ENCODE results near the gene IL17F. TPM values are rescaled to one million over a fixed set of nuclear protein-coding genes. Genes with fewer than 3 reads are reported as not detected.

The IL17F gene
- total RNA-seq, 2 experiments from 2014 or later = not detected

DNA sequence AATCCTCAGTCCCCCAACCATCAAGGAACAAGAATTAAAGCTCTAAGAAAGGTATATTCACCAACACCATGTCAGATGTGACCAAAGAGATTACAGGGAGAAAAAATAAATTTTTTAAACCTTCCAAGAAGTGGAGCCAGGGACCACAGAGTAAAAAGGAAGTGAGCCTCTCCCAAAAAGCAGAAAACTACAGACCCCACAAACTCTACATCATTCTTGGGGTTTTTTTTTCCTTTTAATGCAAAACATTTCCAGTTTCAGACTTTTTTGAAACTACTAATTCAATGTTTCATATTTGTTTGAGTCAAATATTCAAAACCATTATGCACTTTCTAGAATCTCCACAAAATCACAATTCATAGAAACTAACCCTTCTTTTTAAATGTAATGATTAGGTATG, 6.8 kb upstream of the IL17F start:
- Histone ChIP-seq H3K4me1 (ENCODE audit: insufficient read depth, low read length, poor library complexity, severe bottlenecking) (no peaks in the 10 kb centered on the region), H4K20me1 (ENCODE audit: insufficient read depth, low read length) (no peaks in the 10 kb centered on the region), H3K79me2 (ENCODE audit: insufficient read depth, low read depth, low read length) (no peaks in the 10 kb centered on the region), H3K27ac (ENCODE audit: low read depth, low read length, poor library complexity, severe bottlenecking) (no peak overlapping the region), H3K9me2 (ENCODE audit: insufficient read depth, low read length) (no peaks in the 10 kb centered on the region), H3K4me2 (ENCODE audit: low read length) (no peak overlapping the region), H2AFZ (ENCODE audit: low read length) (no peak overlapping the region), H3K4me3 (ENCODE audit: low read depth, low read length, poor library complexity, severe bottlenecking) (no peak overlapping the region), H3K36me3 (ENCODE audit: insufficient read depth, low read length) (no peaks in the 10 kb centered on the region), H3K9me3 (ENCODE audit: low read length) (no peaks in the 10 kb centered on the region)
- CTCF ChIA-PET (ENCODE audit: unreplicated experiment) = no interaction called here
- no peak for TF ChIP-seq CTCF (conservative IDR thresholded peaks at IDR 0.05; ENCODE audit: low read length)
- TF ChIP-seq EZH2phosphoT487 (IDR thresholded peaks at IDR 0.05; ENCODE audit: borderline replicate concordance, low read depth, low read length) = no peak
- BruUV-seq (replicated peaks) = no TSS peak
- intact Hi-C loops (cut with micrococcal nuclease; ENCODE audit: unreplicated experiment) = no loop called here
- DNase-seq (ENCODE audit: low spot score) = no peak
- POLR2A ChIA-PET = interaction anchor here (1.2 kb wide), 1 partner anchor 34 kb away, joined by 3 read pairs; no protein-coding TSS in a partner anchor

- H3K9me3 ChIP-seq (ENCODE audit: low read length) = no peaks in the 10 kb centered on the region
- H3K36me3 ChIP-seq (ENCODE audit: insufficient read depth, low read length) = no peaks in the 10 kb centered on the region
- no peaks in the 10 kb centered on the region for H3K9me2 ChIP-seq (ENCODE audit: insufficient read depth, low read length)
- ChIA-PET POLR2A (interaction anchor here (0.7 kb wide), 1 partner anchor 148 kb away, joined by 3 read pairs; no protein-coding TSS in a partner anchor), CTCF (ENCODE audit: unreplicated experiment) (no interaction called here)
- H2AFZ ChIP-seq (ENCODE audit: low read length) = no peak overlapping the region
- no peak overlapping the region for H3K4me3 ChIP-seq (ENCODE audit: low read depth, low read length, poor library complexity, severe bottlenecking)
- no peak overlapping the region for H3K27ac ChIP-seq (ENCODE audit: low read depth, low read length, poor library complexity, severe bottlenecking)
- BruUV-seq (replicated peaks) = no TSS peak
- intact Hi-C loops (cut with micrococcal nuclease; ENCODE audit: unreplicated experiment) = no loop called here
- no peak overlapping the region for H3K4me2 ChIP-seq (ENCODE audit: low read length)
- no peaks in the 10 kb centered on the region for H3K79me2 ChIP-seq (ENCODE audit: insufficient read depth, low read depth, low read length)
- no peak for DNase-seq (ENCODE audit: low spot score)
- TF ChIP-seq EZH2phosphoT487 (IDR thresholded peaks at IDR 0.05; ENCODE audit: borderline replicate concordance, low read depth, low read length) (no peak), CTCF (conservative IDR thresholded peaks at IDR 0.05; ENCODE audit: low read length) (no peak)
- H3K4me1 ChIP-seq (ENCODE audit: insufficient read depth, low read length, poor library complexity, severe bottlenecking) = no peaks in the 10 kb centered on the region
- H4K20me1 ChIP-seq (ENCODE audit: insufficient read depth, low read length) = no peaks in the 10 kb centered on the region
Measured at GRCh38 chr6:52249078-52249477, 4.8 kb upstream of the IL17F start.

DNA sequence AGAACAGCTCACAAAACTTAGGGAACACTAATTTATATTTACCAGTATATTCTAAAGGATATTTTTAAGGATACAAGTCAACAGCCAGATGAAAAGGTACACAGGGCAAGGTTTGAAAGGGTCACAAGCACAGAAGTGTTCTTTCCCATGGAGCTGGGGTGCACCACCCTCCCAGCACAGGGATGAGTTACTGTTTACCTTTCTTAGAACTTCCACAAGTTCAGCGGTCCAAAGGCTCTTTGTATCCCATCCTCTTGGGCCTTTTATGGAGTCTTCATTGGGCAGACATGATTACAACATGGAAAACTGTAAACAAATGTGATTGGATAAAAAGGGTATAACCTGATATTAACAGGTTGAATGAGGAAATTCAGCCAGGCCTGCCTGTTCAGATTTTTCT, 1.1 kb upstream of the IL17F start:
- no peak for DNase-seq (ENCODE audit: low spot score)
- ChIA-PET POLR2A (interaction anchor here (0.6 kb wide), 2 partner anchors 704 to 1411 kb away, joined by 3 to 5 read pairs; no protein-coding TSS in a partner anchor), CTCF (ENCODE audit: unreplicated experiment) (no interaction called here)
- Histone ChIP-seq H3K27ac (ENCODE audit: low read depth, low read length, poor library complexity, severe bottlenecking) (no peak overlapping the region), H3K36me3 (ENCODE audit: insufficient read depth, low read length) (no peaks in the 10 kb centered on the region), H3K9me2 (ENCODE audit: insufficient read depth, low read length) (no peaks in the 10 kb centered on the region), H4K20me1 (ENCODE audit: insufficient read depth, low read length) (no peaks in the 10 kb centered on the region), H3K9me3 (ENCODE audit: low read length) (no peaks in the 10 kb centered on the region), H3K4me1 (ENCODE audit: insufficient read depth, low read length, poor library complexity, severe bottlenecking) (no peaks in the 10 kb centered on the region), H3K4me2 (ENCODE audit: low read length) (no peak overlapping the region), H2AFZ (ENCODE audit: low read length) (no peak overlapping the region), H3K79me2 (ENCODE audit: insufficient read depth, low read depth, low read length) (no peaks in the 10 kb centered on the region), H3K4me3 (ENCODE audit: low read depth, low read length, poor library complexity, severe bottlenecking) (no peak overlapping the region)
- TF ChIP-seq EZH2phosphoT487 (IDR thresholded peaks at IDR 0.05; ENCODE audit: borderline replicate concordance, low read depth, low read length) (no peak), CTCF (conservative IDR thresholded peaks at IDR 0.05; ENCODE audit: low read length) (no peak)
- BruUV-seq (replicated peaks) = no TSS peak
- intact Hi-C loops (cut with micrococcal nuclease; ENCODE audit: unreplicated experiment) = no loop called here
